RWPE2 (cell line): ENCODE measurements around the gene RDH16.

Experiments
- ATAC-seq: fragments of 200-7000 bp; cut with Tn5 transposase; 3 replicates; pipeline ENCODE4 v1.9.1; 2021; ENCODE audit warnings: low read depth
- DNase-seq: peaks from one replicate; pipeline ENCODE4 v3.0.0-alpha.2; 2020; ENCODE audit warnings: low spot score
- H3K27ac ChIP-seq: fragments of 450-650 bp; 2 replicates; pipeline ENCODE4 v1.5.1; 2017; ENCODE audit warnings: mild to moderate bottlenecking; ENCODE audit not compliant: poor library complexity, severe bottlenecking
- H3K27me3 ChIP-seq: fragments of 250-450 bp; sonication (Bioruptor Pico); 2 replicates; pipeline ENCODE4 v1.5.1; 2021; ENCODE audit warnings: mild to moderate bottlenecking, moderate library complexity; ENCODE audit not compliant: insufficient read depth, poor library complexity, severe bottlenecking
- H3K36me3 ChIP-seq: fragments of 250-450 bp; sonication (Bioruptor Pico); 2 replicates; pipeline ENCODE4 v1.5.1; 2020; ENCODE audit warnings: low read depth, mild to moderate bottlenecking, moderate library complexity
- H3K4me1 ChIP-seq: fragments of 250-450 bp; sonication (Bioruptor Pico); 2 replicates; pipeline ENCODE4 v1.5.1; 2021; ENCODE audit warnings: mild to moderate bottlenecking, moderate library complexity; ENCODE audit not compliant: insufficient read depth, poor library complexity, severe bottlenecking
- H3K4me3 ChIP-seq: fragments of 250-450 bp; sonication (Bioruptor Pico); 2 replicates; pipeline ENCODE4 v1.5.1; 2021; ENCODE audit warnings: mild to moderate bottlenecking, moderate library complexity; ENCODE audit not compliant: severe bottlenecking
- H3K9me3 ChIP-seq: fragments of 250-450 bp; sonication (Bioruptor Pico); 2 replicates; pipeline ENCODE4 v1.5.1; 2021; ENCODE audit warnings: mild to moderate bottlenecking, moderate library complexity; ENCODE audit not compliant: severe bottlenecking
- TF ChIP-seq, protein P1 (sequence below): fragments of 450-650 bp; IDR thresholded peaks from one replicate; pipeline ENCODE4 v1.5.1; 2017; ENCODE audit warnings: mild to moderate bottlenecking, moderate library complexity; ENCODE audit not compliant: poor library complexity, severe bottlenecking

The RDH16 gene

DNA sequence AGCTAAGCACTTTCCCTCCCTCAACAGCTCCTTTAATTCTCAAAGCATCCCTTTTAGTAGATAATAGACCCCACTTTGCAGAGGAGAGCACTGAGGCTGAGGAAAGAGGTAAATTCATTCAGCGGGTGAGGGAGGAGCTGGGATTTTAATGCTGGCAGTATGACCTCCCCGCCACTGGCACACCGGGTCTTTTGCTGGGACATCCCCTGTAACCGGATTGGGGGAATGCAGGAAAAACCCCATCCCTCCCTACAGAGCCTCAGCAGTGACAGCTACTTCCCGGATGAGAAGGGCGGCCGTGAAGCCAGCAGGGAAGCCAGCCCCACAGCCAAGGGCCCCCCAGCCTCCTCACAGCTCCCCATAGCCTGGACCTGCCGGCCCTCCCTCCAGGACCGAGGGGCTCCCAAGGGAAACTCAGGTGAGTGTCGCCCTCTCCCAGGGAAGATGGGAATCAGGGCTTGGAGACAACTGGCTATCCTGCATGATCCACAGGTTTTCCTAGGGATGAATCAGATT, 36.9 kb upstream of the RDH16 start:
- TF ChIP-seq, protein P1, sequence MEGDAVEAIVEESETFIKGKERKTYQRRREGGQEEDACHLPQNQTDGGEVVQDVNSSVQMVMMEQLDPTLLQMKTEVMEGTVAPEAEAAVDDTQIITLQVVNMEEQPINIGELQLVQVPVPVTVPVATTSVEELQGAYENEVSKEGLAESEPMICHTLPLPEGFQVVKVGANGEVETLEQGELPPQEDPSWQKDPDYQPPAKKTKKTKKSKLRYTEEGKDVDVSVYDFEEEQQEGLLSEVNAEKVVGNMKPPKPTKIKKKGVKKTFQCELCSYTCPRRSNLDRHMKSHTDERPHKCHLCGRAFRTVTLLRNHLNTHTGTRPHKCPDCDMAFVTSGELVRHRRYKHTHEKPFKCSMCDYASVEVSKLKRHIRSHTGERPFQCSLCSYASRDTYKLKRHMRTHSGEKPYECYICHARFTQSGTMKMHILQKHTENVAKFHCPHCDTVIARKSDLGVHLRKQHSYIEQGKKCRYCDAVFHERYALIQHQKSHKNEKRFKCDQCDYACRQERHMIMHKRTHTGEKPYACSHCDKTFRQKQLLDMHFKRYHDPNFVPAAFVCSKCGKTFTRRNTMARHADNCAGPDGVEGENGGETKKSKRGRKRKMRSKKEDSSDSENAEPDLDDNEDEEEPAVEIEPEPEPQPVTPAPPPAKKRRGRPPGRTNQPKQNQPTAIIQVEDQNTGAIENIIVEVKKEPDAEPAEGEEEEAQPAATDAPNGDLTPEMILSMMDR, result no peak
- H3K4me3 ChIP-seq, result no peak overlapping the region
- H3K36me3 ChIP-seq, result no peaks in the 10 kb centered on the region; the same call in 1 of the 2 replicates
- no peaks in the 10 kb centered on the region for H3K4me1 ChIP-seq
- H3K27ac ChIP-seq, result no peak overlapping the region
- no peaks in the 10 kb centered on the region for H3K27me3 ChIP-seq
- ATAC-seq (no peak), DNase-seq (no peak)
- no peaks in the 10 kb centered on the region for H3K9me3 ChIP-seq

DNA sequence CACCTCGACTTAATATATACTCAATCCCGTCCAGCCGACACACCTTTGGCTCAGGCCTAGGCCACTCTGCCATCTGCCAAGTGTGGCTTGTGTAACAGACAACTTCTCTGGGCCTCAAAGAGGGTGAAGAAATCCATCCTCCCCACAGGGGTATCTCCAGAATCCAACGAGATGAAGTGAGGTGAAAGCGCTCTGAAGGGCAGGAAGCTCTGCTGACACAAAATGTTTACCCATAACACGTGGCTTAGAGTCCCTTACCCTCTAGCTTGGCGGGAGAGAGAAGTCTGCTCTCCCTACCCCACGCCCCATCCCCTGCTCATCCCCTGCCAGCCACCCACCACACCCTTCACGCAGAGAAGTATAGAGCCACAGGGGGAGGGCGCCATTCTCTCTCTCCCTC, 35.9 kb upstream of the RDH16 start:
- Histone ChIP-seq H3K4me3 (no peak overlapping the region), H3K27ac (no peak overlapping the region), H3K27me3 (no peaks in the 10 kb centered on the region), H3K9me3 (no peaks in the 10 kb centered on the region), H3K36me3 (no peaks in the 10 kb centered on the region; the same call in 1 of the 2 replicates), H3K4me1 (no peaks in the 10 kb centered on the region)
- ATAC-seq, result no peak
- TF ChIP-seq, protein P1, result no peak
- no peak for DNase-seq

DNA sequence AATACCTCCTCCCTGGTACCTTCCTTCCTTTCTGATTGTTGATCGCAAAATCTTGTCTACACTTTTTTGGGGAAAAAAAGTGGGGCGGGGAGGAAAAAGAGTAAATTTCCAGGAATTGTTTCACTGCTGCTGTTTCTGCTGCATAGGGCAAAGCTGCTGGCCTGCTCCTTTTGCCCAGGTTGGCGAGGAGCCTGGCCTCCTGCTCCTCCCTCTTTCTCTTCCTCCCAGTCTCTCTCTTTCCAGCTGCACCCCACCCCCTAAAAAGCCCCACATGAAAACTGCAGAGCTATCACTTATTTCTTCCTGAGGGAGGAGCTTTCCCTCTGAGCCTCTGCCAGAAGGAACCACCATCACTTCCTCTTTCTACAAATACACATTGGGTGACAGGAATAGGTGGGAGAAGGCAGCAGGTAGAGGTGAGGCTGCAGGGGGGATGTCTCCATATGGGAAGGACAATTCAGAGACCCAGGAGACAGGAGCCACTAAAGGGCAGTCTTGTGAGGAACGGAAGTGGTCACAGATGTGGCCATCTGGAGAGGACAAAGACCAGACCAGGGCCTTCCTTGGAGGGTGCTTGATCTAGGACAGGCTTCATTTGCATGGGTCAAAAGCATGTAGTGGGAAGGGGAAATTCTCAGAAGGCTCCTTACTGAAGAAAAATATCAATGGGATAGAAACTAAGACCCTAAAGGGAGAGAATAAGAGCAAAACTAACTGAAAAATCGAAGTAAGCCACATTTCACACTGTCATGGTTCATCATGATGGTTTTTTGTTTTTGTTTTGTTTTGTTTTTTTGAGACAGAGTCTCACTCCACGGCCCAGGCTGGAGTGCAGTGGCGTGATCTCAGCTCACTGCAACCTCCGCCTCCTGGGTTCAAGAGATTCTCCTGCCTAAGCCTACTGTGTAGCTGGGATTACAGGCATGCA, 34.2 kb upstream of the RDH16 start:
- ATAC-seq (no peak), DNase-seq (no peak)
- Histone ChIP-seq H3K4me1 (peaks cover 8% of the 10 kb centered on the region), H3K36me3 (no peaks in the 10 kb centered on the region), H3K27ac (no peak overlapping the region), H3K4me3 (no peak overlapping the region), H3K9me3 (no peaks in the 10 kb centered on the region), H3K27me3 (no peaks in the 10 kb centered on the region)
- TF ChIP-seq, protein P1, result no peak

DNA sequence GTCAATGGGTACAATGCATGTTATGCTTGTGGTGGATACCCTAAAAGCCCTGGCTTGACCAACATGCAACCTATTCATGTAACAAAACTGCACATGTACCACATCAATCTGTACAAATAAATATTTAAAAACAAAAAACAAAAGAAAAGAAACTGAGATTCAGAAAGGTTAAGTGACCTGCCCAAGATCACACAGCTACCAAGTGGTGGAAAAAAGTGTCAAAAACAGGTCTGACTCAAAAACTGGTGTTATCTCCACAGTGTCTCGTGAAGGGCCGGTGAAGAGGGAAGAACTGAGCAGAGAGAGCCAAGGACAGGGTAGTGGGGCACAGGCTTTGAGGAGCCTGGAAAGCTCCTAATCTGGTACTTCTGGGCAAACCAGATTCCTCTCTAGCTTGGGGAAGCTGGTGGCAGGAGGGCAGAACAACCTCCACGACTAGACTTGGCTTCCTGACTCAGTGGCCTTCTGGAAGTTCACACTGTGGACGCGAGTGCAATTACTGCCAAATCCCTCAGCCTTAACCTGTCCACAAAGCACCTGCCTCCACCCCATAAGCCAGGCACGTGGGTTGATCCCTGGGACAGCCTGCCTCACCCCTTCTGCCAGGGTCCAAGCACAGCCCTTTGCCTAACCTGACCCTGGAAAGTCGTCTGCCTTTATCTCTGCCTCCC, 33.4 kb upstream of the RDH16 start:
- no peak overlapping the region for H3K27ac ChIP-seq
- DNase-seq (no peak), ATAC-seq (no peak)
- no peak overlapping the region for H3K4me3 ChIP-seq
- H3K4me1 ChIP-seq, result peaks cover 16% of the 10 kb centered on the region
- H3K9me3 ChIP-seq, result no peaks in the 10 kb centered on the region
- H3K36me3 ChIP-seq, result no peaks in the 10 kb centered on the region
- TF ChIP-seq, protein P1, result no peak
- no peaks in the 10 kb centered on the region for H3K27me3 ChIP-seq
